SW480 (cell line): Measurements from ENCODE around the gene SEMA4F.

Experiments used
- DNase-seq: peaks from one replicate; pipeline ENCODE4 v3.0.0-alpha.2; 2016; ENCODE audit warnings: low spot score

Gene SEMA4F

DNA sequence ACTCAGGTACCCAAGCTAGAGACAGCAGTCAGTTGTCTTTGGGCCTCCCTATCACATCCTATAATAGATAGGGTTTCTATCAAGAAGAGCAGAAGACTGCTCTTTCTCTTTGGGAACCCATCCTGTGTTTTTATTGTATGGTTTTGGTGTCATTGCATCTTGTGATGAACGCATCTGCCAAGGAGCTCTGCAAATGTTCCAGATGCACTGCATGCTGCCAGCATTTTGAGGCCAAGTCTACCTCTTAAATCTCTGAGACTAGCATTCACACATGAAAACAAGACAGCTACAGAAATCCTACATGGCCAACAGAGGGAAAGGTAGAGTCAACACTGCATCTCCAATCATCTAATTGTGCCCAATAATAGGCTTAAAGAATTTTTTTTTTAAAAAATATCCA lies 14.0 kb downstream of the SEMA4F start:
- no peak for DNase-seq

DNA sequence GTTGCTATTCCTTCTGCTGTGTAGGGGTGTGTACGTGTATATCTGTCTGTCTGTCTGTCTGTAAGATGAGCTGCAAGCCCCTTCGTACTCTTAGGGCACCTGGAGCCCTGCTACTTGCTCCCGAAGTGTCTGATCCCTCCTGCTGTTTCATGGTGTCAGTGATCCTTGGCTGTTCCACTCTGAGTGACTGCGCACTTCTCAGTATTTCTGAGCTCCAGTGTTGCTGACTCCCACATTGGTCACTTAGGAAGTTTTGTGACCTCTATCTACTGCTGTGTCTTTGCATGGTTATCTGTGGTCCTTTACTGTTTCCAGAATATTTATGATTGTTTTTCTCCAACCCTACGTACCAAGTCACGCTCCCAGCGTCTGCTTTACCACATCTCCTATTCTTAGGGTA lies 16.2 kb downstream of the SEMA4F start:
- no peak for DNase-seq

DNA sequence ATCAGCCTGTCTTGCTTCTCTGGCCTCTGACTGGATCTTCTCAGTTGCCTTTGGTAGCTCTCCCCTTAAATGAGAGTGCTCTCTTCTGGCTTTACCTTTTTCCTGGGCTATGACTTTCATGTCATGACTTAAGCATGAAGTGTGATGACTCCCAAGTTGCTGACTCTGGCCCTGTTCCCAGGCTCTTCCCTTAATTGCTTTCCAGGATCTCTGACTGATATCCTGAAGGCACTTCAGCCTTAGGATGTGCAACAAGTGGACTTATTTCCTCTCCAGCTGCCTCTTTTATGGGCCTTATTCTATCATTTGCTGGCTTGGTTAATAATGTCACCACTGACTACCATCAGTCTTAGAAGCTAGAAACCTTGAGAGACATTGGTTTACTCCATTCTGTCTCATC lies 17.4 kb downstream of the SEMA4F start:
- DNase-seq, result no peak

DNA sequence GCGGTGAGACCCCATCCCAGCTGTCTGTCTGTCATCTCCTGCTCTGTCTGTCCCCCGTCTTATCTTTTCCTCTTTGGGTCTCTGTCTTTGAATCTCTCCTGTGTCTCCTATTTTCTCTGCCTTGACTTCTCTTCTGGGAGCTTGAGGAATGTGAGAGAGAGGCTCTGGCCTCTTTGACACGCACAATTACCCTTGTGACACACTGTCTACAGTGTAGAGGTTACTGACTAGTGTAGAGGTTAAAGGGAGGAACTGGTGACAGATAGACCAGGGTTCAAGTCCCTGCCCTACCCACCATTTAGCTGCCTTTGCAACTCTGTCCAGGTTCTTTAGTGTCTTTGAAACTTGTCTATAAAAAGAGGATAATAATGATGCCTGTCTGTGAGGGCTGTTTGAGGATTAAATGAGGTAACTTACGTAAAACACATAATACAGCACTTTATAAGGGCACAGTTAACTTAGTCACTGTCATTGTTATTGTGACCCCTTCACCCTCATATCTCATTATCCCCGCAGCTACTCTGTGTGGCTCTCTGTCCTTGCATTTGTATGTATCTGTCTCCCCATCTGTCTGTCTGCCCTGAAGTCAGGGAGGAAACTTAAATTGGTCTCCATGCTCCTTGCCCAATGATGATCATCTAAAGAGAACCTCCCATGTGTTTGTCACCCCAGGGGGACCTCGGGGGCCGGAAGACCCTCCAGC lies 19.9 kb downstream of the SEMA4F start:
- no peak for DNase-seq

DNA sequence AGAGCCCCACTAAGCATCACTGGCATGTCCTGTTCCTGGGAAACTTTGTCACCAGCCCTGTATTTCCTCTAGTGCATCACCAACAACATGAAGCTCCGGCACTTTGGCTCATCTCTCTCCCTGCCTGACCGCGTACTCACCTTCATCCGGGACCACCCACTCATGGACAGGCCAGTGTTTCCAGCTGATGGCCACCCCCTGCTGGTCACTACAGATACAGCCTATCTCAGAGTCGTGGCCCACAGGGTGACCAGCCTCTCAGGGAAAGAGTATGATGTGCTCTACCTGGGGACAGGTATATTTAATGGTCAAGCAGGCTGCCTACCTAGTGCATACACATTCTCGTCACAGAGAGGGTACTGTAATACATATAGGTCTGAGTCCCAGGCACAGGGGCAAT lies 21.0 kb downstream of the SEMA4F start:
- DNase-seq, result no peak

DNA sequence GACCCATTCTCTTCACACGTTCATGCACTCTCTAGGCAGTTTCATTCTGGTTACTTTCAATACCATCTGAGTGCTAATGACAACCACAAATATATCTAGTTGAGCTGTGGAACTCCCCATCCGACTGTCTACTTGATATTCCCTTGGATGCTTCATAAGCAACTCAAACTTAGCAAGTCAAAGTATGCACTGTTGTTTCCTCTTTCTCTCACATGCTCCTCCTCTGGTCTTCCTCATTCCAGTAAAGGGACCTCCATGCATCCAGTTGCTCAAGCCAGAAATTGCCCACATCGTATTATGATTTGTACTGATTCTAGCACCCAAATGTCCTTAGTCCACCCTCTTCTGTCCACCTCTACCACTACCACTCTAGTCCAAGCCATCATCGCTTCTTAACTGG lies 22.3 kb downstream of the SEMA4F start:
- DNase-seq, result no peak

DNA sequence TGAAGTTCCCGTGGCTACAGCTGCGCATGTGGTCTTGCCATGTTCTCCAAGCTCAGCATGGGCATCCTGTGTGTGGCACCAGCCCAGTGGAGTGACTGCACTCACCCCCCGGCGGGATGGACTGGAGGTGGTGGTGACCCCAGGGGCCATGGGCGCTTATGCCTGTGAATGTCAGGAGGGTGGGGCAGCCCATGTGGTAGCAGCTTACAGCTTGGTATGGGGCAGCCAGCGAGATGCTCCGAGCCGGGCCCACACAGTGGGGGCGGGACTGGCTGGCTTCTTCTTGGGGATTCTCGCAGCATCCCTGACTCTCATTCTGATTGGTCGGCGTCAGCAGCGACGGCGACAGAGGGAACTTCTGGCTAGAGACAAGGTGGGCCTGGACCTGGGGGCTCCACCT lies 25.6 kb downstream of the SEMA4F start:
- DNase-seq, result no peak

DNA sequence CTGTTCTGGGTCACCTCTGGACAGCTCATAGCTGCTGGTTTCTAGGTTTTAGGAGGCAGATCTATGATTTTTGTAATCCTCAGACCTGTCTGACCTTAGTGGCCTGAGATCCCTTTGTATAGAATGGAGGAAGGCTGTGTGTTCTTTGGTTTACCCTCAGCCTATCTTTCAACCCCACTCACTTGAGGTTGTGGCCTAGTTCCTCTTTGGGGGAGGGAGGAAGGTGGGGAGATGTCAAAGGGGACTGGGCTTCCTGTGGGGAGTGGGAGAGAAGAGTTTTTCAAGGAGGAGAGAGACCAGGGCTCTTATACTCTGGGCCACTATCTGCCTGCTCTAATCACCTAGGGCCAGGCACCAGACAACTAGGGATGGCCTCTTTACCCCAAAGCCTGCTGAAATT lies 28.5 kb downstream of the SEMA4F start:
- no peak for DNase-seq

DNA sequence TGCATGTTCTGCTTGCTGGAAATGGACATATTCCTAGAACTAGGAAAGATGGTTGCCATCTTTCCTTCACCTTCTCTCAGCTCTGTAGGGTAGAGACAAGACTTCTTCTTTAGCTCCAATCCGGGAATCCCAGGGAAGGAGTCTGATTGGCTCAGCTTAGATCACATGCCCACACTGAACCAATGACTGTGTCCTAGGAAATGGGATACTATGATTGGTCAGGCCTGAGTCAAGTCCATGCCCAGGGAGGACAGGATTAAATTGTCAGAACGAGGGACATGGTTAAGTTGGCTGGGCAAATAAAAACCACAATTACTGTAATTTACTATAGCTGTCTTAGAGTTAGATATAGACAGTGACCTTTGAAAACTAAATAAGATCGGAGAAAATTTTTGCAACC lies 31.4 kb downstream of the SEMA4F start:
- DNase-seq, result no peak

DNA sequence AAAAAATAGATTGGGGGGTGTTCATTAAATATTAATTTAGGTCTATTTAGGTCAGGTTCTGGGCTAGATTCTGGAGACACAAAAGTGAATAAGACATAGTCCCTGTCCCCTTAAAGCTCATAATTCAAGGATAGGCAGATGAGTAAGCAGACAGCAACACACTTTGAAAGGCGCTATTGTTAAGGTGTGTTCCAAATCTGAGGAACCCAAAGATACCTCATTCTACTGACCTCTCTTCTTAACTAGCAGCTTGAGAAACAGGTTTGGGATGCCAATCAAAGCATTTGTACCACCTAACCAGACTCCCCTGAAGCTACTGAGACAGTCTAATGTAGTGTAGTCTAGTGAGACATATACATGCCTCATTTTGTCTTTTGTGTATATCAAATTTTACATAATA lies 34.8 kb downstream of the SEMA4F start:
- DNase-seq, result no peak

DNA sequence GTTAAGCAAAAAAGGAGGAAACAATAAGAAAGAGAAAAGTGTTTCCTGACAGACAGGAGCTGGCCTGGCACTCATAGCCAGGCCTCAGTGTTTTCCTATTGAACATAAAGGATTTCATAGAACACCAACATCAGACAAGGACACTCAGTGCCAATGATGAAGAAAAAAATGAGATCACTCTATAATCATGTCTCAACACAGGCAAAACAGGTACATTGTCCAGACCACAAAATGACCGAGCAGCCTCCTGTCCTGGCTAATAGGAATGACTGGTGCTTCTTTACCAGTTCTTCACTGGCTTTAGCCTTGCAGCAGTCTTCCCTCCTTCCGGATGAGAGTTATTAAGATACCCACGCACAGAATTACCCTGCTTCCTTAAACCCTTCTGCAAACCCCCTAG lies 35.6 kb downstream of the SEMA4F start:
- no peak for DNase-seq

DNA sequence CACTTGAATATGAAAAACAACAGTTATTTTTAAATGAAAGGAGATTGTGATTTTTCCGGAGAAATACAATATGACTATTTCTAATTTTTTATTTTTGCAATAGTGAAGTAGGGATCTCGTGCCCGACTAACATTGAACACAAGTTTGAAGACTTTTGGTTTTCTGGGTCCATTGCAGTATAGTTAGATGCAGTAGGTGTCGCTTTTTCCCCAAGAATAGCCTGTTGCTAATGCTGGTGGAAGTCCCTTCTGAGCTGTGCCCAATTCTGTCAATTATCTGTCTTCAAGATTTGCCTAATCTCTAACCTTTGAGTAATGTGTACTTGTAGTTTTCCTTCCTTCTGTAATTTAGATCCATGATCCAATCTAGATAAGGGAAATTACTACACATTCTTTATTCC lies 36.5 kb downstream of the SEMA4F start:
- peak; percentile 75 for DNase-seq

DNA sequence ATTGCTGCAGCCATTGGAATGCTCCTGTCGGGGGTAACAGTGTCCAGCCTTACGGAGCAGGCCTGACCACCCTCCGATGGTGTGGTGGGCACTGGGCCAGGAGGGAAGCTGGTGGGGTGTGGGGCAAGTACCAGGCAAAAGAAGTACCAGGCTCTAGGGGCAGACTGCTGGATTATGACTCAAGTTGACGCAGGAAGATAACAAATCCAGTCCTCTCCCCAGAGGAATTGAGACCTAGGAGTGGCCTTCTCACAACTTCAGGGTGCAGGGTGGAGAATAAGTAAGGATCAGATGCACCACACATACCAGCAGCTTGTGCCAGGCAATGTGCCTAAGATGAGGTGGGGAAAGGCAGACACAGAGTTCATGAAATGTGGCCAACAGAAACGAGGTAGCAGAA lies 37.9 kb downstream of the SEMA4F start:
- no peak for DNase-seq

DNA sequence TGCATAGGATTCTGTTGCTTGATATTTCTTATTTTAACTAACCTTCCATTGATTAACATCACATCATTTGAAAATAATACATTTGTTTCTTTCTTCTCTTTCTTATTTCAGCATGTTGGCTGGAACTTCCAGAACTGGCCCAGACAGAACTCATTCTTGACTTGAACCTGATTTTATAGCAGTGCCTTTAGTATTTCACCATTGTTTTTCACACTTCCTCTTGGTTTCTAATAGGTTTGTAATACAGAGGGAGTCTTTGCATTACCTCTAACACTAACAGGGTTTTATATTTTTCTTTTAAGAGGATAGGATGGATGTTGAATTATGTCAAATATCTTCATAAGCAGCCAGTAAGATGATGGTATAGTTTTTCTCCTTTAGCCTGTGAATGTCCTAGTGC lies 39.2 kb downstream of the SEMA4F start:
- no peak for DNase-seq

DNA sequence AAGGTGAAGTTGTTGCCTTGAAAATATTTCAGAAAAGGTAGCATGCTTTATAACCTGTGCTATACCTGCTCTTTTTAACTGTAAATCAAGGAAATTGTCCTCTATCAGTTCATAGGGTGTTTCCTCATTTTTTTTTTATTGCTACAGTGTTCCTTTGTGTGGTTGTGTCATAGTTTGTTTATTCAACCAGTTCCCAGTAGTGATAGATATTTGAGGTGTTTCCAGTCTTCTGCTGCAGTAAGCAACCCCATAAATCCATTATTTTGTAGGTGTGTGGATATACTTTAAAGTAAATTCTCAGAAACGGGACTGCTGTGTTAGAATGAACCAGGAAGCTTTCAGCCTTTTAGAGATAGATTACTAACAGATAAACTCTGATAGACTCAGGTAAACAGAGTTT lies 39.6 kb downstream of the SEMA4F start:
- DNase-seq, result no peak

DNA sequence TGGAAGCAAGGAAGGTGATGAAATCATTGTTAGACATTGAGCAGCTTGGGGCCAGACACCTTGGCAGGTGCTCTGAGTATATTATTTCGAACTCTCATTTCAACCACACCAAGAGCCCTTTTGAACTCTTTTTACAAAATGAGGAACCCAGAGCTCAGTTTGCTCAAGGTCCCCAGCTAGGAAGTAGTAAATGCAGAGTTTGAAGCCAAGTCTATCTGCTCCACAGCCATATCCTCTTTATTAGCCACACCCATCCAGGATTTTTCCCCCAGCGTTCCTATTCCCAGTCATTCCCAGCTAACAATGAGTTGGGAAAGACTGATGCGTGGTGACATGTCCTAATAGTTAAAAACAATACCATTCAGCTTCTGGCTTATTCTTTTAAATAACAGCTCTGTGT lies 40.2 kb downstream of the SEMA4F start:
- no peak for DNase-seq

DNA sequence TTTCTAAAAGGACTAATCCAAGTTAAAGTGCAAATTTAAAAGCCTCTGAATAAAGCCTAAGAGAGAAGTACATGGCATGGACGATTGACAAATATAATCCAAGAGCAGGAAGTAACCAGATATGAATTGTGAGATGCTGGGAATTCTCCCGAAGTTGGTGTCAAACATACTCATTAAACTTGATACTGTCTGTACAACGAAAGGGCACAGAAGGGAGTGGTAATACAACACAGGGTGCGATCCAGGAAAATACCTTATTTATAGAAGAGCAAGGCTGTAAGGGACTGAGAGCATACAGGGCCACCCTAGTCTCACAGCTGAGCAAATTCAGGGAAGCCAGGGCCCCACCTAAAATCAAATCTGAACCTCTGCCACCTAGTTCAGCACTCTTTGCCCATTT lies 41.6 kb downstream of the SEMA4F start:
- no peak for DNase-seq

DNA sequence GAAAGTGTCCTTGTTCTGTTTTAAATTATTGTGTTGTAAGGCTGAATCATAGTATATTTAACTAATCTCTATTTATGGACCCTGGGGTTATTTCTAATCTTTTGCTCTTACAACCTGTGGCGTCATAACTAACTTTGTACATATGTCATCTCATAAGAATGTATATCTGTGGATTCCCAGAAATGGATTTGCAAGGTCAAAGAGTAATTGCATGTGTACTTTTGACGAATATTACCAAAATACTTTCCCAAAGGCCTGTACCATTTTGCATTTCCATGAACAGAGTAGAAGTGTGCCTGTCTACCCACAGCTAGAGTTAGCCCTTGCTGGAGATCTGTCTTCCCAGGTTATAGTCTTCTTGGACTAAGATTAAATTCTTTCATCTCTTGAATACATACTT lies 42.8 kb downstream of the SEMA4F start:
- DNase-seq, result no peak

DNA sequence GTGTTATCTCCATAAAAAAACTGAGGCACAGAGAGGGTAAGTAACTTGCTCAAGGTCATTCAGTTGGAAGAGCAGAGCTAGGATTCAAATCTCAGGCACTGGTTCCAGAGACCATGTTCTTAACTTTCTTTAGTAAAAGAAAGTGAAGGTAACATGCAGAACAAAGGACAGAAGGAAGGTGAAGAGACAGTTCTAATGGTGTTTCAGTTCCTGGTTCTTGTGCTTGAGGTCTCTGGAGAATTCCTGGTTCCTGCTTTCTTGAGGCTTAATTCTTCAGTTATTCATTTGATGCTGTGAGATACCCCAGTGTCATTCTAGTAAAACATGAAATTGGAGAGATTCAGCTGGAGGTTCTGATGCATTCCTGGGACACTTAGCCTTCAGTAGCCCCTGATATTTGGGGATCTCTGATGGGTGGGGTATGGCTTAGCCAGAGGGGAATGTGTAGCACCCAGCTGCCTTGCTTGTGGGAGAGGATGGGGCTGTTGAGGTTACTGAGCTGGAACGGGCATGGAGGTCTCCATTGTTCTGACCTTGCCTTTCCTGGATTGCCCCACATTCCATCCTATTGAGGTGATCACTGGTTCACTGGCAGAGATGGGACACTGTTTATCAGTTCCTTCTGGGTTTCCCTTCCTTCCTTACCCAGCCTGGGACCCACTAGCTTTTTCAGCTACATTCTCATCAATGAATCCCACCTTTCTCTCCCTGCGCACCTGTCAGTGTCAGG lies 46.8 kb downstream of the SEMA4F start:
- no peak for DNase-seq

DNA sequence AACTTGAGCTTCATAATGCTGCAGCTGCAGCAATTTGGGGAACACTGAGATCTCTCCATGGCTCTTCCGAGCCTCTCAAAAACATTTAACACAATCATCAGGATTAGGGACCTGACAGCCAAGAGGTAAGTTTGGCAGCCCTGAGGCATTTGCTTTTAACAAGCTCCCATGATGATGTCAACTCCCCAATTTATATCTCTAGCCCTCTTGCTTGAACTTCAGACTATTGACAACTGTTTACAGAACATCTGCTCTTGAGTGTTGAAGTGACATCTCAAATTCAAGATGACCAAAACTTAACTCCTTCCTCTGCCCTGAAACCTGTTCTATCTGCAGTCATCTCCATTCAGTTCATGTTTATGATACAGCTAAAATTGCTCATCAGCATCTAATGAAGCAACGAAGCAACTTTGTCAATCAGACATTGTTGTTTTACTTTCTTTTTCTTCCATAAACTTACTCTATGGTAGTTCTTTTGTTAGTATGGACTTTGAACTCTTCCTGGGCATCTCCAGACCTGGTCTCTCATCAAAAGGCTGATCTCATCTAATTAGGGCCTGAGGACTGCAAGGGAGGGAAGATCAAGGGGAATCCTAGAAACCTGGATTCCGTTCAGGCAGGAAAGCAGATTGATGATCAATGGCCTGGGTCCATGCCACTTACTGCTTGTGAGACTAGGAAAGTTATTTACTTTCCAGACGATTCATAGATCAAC lies 48.1 kb downstream of the SEMA4F start:
- peak; percentile 51 for DNase-seq

DNA sequence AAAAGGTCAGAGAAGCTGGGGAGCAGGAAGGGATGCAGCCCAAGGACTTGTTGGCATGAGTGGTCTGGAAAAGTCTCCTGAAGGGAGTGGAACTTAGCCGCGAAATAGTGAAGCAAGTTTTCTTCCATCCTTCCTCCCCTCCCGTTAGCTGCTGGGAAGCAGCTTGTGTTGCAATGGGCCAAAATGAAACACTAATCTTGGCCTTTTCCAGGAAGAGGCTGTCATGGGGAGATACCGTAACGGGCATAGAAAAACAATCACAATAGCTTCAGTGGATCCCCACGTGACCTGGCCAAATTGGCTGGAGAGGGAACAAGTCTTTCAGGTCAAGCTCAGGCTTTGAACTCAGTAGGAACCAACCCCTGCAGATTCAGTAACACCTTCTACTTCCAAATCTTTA lies 49.3 kb downstream of the SEMA4F start:
- no peak for DNase-seq

DNA sequence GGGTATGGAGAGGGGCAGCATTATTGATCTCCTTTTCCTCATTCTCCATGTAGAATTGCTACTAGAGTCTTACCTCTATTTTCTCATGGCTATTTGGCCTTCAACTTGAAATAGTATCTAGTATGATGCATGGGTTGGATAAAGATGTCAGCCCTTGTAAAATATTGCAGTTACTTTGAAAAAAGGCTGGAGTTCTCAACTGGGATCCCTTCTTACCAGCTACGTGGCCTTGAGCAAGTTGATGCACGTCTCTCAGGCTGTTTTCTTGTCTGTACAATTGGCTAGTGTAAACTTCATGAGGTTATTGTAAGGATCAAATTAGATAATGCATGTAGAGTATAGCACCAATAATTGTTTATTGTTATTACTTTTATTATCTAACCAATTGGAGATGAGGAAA lies 50.2 kb downstream of the SEMA4F start:
- no peak for DNase-seq

DNA sequence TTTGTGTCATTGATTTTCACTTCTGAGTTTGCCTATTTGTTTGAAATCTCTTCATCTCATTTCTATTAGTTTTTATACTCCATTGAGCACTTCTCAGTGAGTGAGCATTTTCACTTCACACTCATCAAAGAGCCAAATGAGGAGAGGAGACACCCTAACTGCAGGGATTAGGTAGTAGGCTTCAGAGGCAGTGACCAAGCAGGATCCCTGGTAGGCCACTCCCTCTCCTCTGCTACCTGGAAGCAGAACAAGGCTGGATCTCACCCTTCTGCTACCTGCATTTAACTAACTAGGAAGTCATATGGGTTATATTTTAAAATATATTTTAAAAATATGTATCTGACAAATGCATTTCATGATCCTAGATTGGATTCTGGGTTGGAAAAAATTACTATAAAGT lies 52.7 kb downstream of the SEMA4F start:
- DNase-seq, result no peak
